K562 (cell line): Measurements from ENCODE around the gene KCTD19. TPM values are rescaled to one million over a fixed set of nuclear protein-coding genes. Genes with fewer than 3 reads are reported as not detected.

Experiments
- JUNB ChIP-seq: fragments of 450-650 bp; formaldehyde crosslinking; conservative IDR thresholded peaks from 2 replicates; pipeline ENCODE4 v1.4.0; 2020; ENCODE audit warnings: mild to moderate bottlenecking
- LEF1 ChIP-seq: fragments of 450-650 bp; IDR thresholded peaks from 2 replicates; pipeline ENCODE4 v1.6.1; 2016; ENCODE audit warnings: mild to moderate bottlenecking
- MECOM ChIP-seq: fragments of 250-450 bp; sonication (Bioruptor Pico); IDR thresholded peaks from 2 replicates; pipeline ENCODE4 v1.8.0; 2022; ENCODE audit warnings: inconsistent platforms
- NCOA1 ChIP-seq: fragments of 450-650 bp; IDR thresholded peaks from 2 replicates; pipeline ENCODE4 v1.6.1; 2016; ENCODE audit warnings: low read depth
- ZFP1 ChIP-seq: fragments of 450-650 bp; formaldehyde crosslinking; IDR thresholded peaks from 2 replicates; pipeline ENCODE4 v1.4.0; 2020; ENCODE audit warnings: mild to moderate bottlenecking, mixed read lengths
- ZNF384 ChIP-seq: IDR thresholded peaks from 2 replicates; pipeline ENCODE4 v1.6.1; 2012; ENCODE audit warnings: low read depth, low read length, improper control_type of control experiment
- polyA plus RNA-seq, 8 experiments: library from polyadenylated mRNA; depleted of rRNA in 4 of 8; stranded (reverse) in 5 of 8; unstranded in 3 of 8; fragments of >200 nt; fragmentation: Nextera tagmentation in 2 of 8; fragmentation: Illumina TruSeq in 1 of 8; extraction: Ambion mirVana in 2 of 8; extraction: Trizol in 1 of 8; gene quantifications; 2 replicates each; pipeline versions ENCODE4 v1.2.1 to v1.2.3, GENCODE V29; 2011 to 2014; ENCODE audit warnings: inconsistent platforms in 1 of 8, missing spikeins in 1 of 8
- total RNA-seq, 7 experiments: library from RNA; depleted of rRNA in 6 of 7; stranded (reverse); fragments of >200 nt in 6 of 7; fragmentation: Illumina TruSeq in 2 of 7; extraction: Trizol in 2 of 7; gene quantifications; 2 replicates each; pipeline versions ENCODE4 v1.2.1 to v1.2.3, GENCODE V29; 2011 to 2021; ENCODE audit warnings: low replicate concordance in 1 of 7
- TF ChIP-seq, protein P1 (sequence below): fragments of 450-650 bp; IDR thresholded peaks from 2 replicates; pipeline ENCODE4 v1.6.1; 2016; ENCODE audit warnings: mild to moderate bottlenecking, moderate library complexity
- TF ChIP-seq, protein P2 (sequence below): fragments of 250-450 bp; sonication (Bioruptor Pico); IDR thresholded peaks from 2 replicates; pipeline ENCODE4 v1.5.0; 2020; ENCODE audit warnings: mild to moderate bottlenecking, borderline replicate concordance
- TF ChIP-seq, protein P3 (sequence below): fragments of 200-800 bp; sonication (Bioruptor generic); IDR thresholded peaks from 2 replicates; pipeline ENCODE4 v1.6.1; 2017; ENCODE audit warnings: missing genetic modification characterization, missing compliant biosample characterization

The KCTD19 gene
- total and polyA plus RNA-seq, 9 of the 15 experiments (the other 6 are each of a cell fraction or from before 2014, with no cell fraction given) = 0.03 to 0.91 (median 0.22) TPM; not detected in 2

DNA sequence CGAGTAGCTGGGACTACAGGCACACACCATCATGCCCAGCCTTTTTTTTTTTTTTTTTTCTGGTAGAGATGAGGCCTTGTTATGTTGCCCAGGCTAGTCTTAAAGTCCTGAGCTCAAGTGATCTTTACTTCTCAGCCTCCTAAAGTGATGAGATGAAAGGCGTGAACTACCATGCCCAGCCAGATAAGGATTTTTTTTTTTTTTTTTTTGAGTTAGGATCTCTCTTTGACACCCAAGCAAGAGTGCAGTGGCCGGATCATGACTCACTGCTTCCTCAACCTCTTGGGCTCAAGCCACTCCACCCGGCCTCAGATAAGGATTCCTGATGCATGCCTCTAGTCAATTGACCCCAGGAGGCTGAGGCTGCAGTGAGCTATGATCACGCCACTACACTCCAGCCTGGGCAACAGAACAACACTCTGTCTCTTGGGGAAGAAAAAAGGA lies 58.4 kb downstream of the KCTD19 start (continued):
- TF ChIP-seq, protein P1, sequence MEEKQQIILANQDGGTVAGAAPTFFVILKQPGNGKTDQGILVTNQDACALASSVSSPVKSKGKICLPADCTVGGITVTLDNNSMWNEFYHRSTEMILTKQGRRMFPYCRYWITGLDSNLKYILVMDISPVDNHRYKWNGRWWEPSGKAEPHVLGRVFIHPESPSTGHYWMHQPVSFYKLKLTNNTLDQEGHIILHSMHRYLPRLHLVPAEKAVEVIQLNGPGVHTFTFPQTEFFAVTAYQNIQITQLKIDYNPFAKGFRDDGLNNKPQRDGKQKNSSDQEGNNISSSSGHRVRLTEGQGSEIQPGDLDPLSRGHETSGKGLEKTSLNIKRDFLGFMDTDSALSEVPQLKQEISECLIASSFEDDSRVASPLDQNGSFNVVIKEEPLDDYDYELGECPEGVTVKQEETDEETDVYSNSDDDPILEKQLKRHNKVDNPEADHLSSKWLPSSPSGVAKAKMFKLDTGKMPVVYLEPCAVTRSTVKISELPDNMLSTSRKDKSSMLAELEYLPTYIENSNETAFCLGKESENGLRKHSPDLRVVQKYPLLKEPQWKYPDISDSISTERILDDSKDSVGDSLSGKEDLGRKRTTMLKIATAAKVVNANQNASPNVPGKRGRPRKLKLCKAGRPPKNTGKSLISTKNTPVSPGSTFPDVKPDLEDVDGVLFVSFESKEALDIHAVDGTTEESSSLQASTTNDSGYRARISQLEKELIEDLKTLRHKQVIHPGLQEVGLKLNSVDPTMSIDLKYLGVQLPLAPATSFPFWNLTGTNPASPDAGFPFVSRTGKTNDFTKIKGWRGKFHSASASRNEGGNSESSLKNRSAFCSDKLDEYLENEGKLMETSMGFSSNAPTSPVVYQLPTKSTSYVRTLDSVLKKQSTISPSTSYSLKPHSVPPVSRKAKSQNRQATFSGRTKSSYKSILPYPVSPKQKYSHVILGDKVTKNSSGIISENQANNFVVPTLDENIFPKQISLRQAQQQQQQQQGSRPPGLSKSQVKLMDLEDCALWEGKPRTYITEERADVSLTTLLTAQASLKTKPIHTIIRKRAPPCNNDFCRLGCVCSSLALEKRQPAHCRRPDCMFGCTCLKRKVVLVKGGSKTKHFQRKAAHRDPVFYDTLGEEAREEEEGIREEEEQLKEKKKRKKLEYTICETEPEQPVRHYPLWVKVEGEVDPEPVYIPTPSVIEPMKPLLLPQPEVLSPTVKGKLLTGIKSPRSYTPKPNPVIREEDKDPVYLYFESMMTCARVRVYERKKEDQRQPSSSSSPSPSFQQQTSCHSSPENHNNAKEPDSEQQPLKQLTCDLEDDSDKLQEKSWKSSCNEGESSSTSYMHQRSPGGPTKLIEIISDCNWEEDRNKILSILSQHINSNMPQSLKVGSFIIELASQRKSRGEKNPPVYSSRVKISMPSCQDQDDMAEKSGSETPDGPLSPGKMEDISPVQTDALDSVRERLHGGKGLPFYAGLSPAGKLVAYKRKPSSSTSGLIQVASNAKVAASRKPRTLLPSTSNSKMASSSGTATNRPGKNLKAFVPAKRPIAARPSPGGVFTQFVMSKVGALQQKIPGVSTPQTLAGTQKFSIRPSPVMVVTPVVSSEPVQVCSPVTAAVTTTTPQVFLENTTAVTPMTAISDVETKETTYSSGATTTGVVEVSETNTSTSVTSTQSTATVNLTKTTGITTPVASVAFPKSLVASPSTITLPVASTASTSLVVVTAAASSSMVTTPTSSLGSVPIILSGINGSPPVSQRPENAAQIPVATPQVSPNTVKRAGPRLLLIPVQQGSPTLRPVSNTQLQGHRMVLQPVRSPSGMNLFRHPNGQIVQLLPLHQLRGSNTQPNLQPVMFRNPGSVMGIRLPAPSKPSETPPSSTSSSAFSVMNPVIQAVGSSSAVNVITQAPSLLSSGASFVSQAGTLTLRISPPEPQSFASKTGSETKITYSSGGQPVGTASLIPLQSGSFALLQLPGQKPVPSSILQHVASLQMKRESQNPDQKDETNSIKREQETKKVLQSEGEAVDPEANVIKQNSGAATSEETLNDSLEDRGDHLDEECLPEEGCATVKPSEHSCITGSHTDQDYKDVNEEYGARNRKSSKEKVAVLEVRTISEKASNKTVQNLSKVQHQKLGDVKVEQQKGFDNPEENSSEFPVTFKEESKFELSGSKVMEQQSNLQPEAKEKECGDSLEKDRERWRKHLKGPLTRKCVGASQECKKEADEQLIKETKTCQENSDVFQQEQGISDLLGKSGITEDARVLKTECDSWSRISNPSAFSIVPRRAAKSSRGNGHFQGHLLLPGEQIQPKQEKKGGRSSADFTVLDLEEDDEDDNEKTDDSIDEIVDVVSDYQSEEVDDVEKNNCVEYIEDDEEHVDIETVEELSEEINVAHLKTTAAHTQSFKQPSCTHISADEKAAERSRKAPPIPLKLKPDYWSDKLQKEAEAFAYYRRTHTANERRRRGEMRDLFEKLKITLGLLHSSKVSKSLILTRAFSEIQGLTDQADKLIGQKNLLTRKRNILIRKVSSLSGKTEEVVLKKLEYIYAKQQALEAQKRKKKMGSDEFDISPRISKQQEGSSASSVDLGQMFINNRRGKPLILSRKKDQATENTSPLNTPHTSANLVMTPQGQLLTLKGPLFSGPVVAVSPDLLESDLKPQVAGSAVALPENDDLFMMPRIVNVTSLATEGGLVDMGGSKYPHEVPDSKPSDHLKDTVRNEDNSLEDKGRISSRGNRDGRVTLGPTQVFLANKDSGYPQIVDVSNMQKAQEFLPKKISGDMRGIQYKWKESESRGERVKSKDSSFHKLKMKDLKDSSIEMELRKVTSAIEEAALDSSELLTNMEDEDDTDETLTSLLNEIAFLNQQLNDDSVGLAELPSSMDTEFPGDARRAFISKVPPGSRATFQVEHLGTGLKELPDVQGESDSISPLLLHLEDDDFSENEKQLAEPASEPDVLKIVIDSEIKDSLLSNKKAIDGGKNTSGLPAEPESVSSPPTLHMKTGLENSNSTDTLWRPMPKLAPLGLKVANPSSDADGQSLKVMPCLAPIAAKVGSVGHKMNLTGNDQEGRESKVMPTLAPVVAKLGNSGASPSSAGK = peak; percentile 36; the same call in 1 of the 2 replicates
- no peak for TF ChIP-seq ZFP1 (CRISPR knock-in tag)
- TF ChIP-seq JUNB (CRISPR knock-in tag) = no peak; the same call in 1 of the 2 replicates
- TF ChIP-seq MECOM = no peak
- TF ChIP-seq, protein P2, sequence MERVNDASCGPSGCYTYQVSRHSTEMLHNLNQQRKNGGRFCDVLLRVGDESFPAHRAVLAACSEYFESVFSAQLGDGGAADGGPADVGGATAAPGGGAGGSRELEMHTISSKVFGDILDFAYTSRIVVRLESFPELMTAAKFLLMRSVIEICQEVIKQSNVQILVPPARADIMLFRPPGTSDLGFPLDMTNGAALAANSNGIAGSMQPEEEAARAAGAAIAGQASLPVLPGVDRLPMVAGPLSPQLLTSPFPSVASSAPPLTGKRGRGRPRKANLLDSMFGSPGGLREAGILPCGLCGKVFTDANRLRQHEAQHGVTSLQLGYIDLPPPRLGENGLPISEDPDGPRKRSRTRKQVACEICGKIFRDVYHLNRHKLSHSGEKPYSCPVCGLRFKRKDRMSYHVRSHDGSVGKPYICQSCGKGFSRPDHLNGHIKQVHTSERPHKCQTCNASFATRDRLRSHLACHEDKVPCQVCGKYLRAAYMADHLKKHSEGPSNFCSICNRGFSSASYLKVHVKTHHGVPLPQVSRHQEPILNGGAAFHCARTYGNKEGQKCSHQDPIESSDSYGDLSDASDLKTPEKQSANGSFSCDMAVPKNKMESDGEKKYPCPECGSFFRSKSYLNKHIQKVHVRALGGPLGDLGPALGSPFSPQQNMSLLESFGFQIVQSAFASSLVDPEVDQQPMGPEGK = no peak
- peak; percentile 78; the same call in 1 of the 2 replicates for TF ChIP-seq NCOA1
- peak; percentile 99 for TF ChIP-seq ZNF384
- TF ChIP-seq, protein P3, sequence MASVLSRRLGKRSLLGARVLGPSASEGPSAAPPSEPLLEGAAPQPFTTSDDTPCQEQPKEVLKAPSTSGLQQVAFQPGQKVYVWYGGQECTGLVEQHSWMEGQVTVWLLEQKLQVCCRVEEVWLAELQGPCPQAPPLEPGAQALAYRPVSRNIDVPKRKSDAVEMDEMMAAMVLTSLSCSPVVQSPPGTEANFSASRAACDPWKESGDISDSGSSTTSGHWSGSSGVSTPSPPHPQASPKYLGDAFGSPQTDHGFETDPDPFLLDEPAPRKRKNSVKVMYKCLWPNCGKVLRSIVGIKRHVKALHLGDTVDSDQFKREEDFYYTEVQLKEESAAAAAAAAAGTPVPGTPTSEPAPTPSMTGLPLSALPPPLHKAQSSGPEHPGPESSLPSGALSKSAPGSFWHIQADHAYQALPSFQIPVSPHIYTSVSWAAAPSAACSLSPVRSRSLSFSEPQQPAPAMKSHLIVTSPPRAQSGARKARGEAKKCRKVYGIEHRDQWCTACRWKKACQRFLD = peak; percentile 83; the same call in 1 of the 2 replicates
- TF ChIP-seq LEF1 = peak; percentile 95
